Central memory CD8-positive, alpha-beta T cell (primary cell): ENCODE results near the gene PIK3R6.

Source experiments
- ATAC-seq: fragments of 150-1000 bp; cut with Tn5 transposase; replicated peaks from 2 replicates; pipeline ENCODE4 v1.10.0; 2022; ENCODE audit warnings: mild to moderate bottlenecking, moderate FRiP score, moderate number of reproducible peaks; ENCODE audit not compliant: poor library complexity, severe bottlenecking; ENCODE audit errors: extremely low read depth
- DNase-seq, 2 donors: peaks; one replicate each; pipeline ENCODE4 v3.0.0; 2021; ENCODE audit warnings: low spot score in 2 of 2
- H3K27ac Mint-ChIP-seq: one replicate; pipeline ENCODE4 v1.8.0; 2022; ENCODE audit warnings: low read depth, mild to moderate bottlenecking, moderate library complexity, mixed read lengths
- H3K27me3 Mint-ChIP-seq: one replicate; pipeline ENCODE4 v1.8.0; 2022; ENCODE audit warnings: mixed read lengths
- H3K36me3 Mint-ChIP-seq: one replicate; pipeline ENCODE4 v1.8.0; 2022; ENCODE audit warnings: mild to moderate bottlenecking, moderate library complexity, mixed read lengths; ENCODE audit not compliant: insufficient read depth
- H3K4me1 Mint-ChIP-seq: one replicate; pipeline ENCODE4 v1.8.0; 2022; ENCODE audit warnings: mixed read lengths
- H3K4me3 Mint-ChIP-seq: one replicate; pipeline ENCODE4 v1.8.0; 2022; ENCODE audit warnings: mild to moderate bottlenecking, moderate library complexity, mixed read lengths
- H3K9me3 Mint-ChIP-seq: one replicate; pipeline ENCODE4 v1.8.0; 2022; ENCODE audit warnings: mixed read lengths

PIK3R6 gene

GRCh38 chr17:8851600-8851999, 15.9 kb downstream of the PIK3R6 start:
- Mint-ChIP-seq H3K27ac (no peak overlapping the region), H3K9me3 (no peaks in the 10 kb centered on the region), H3K4me1 (no peaks in the 10 kb centered on the region), H3K27me3 (no peaks in the 10 kb centered on the region), H3K4me3 (no peak overlapping the region), H3K36me3 (peaks cover 1% of the 10 kb centered on the region)
- DNase-seq, result no peak
- no peak for ATAC-seq

DNA sequence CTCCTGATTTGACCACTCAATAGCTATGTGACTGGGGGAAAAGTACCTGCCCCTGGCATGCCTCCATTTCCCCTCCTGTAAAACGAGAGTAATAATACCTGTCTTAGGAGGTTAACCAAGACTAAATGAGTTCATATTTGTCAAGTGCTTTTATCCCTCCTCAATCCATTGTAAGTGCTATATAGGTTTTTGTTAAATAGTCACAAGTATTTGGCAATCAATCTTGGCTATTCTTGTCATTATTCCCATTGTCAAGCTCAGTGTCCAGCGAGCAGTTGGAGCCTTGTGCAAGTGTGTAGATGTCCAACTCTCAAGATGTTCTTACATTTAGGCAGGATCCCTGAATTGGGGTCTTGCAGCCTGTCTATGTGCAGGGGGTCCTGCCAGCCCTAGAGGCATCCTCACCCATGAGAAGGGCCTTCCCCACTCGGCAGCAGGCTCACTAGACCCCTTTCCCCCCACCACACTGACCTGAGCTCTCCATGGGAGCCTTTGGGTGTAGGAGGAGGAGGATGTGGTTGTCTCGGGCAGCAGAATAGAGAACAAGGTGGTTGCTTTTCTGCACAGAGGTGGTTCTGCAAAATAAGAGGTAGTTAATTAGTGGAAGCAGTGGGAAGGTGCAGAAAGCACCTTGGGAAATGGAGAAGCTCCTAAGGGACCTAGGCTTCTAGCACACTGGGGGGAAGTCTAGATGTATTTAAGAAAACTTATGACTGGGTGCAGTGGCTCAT, 18.0 kb downstream of the PIK3R6 start:
- Mint-ChIP-seq H3K36me3 (peaks cover 1% of the 10 kb centered on the region), H3K4me1 (no peaks in the 10 kb centered on the region), H3K27me3 (no peaks in the 10 kb centered on the region), H3K4me3 (no peak overlapping the region), H3K9me3 (no peaks in the 10 kb centered on the region), H3K27ac (no peak overlapping the region)
- ATAC-seq (no peak), DNase-seq (no peak)

GRCh38 chr17:8847891-8848290, 19.6 kb downstream of the PIK3R6 start:
- no peaks in the 10 kb centered on the region for H3K4me1 Mint-ChIP-seq
- H3K27me3 Mint-ChIP-seq, result no peaks in the 10 kb centered on the region
- peaks cover 1% of the 10 kb centered on the region for H3K36me3 Mint-ChIP-seq
- H3K9me3 Mint-ChIP-seq, result no peaks in the 10 kb centered on the region
- DNase-seq (no peak), ATAC-seq (no peak)
- no peak overlapping the region for H3K27ac Mint-ChIP-seq
- no peak overlapping the region for H3K4me3 Mint-ChIP-seq

- H3K4me3 Mint-ChIP-seq, result no peak overlapping the region
- H3K27ac Mint-ChIP-seq, result no peak overlapping the region
- no peaks in the 10 kb centered on the region for H3K36me3 Mint-ChIP-seq
- DNase-seq (no peak), ATAC-seq (no peak)
- no peaks in the 10 kb centered on the region for H3K27me3 Mint-ChIP-seq
- H3K9me3 Mint-ChIP-seq, result no peaks in the 10 kb centered on the region
- H3K4me1 Mint-ChIP-seq, result no peaks in the 10 kb centered on the region
Measured at GRCh38 chr17:8846768-8847211, 20.7 kb downstream of the PIK3R6 start.

DNA sequence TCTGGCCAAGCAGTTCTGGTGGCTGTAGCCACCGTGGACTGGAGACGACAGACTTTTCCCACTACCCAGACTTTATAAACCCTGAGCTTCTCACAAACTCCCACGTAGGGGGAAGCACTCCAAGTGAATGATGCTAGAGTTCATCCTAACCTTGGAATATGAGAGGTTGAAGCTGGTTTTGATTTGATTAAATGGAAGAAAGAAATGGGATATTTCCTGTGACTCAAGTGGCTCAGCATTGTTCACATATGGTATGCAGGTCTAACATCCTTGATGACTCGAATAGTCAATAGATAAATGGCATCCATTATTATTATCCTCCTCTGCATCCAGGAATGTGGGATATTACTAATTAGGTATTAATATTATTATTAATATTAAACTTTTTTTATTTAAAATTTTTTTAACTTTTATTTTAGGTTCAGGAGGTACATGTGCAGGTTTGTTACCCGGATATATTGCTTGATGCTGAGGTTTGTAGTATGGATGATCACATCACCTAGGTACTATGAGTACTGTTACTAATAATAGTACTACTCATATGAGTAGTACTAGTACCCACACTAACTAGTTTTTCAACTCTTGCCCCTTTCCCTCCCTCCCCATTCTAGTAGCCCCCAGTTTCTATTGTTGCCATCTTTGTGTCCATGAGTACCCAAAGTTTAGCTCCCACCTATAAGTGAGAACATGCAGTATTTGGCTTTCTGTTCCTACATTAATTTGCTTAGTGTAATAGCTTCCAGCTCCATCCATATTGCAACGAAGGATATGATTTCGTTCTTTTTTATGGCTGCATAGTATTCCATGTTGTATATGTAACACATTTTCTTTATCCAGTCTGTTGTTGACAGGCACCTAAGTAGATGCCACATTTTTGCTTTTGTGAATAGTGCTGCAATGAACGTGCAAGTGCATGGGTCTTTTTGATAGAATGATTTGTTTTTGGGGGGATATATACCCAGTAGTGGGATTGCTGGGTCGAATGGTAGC, 22.9 kb downstream of the PIK3R6 start:
- no peak overlapping the region for H3K27ac Mint-ChIP-seq
- DNase-seq, result no peak
- H3K9me3 Mint-ChIP-seq, result no peaks in the 10 kb centered on the region
- ATAC-seq, result no peak
- H3K4me3 Mint-ChIP-seq, result no peak overlapping the region
- H3K36me3 Mint-ChIP-seq, result no peaks in the 10 kb centered on the region
- H3K27me3 Mint-ChIP-seq, result no peaks in the 10 kb centered on the region
- H3K4me1 Mint-ChIP-seq, result no peaks in the 10 kb centered on the region

GRCh38 chr17:8843344-8843743, 24.1 kb downstream of the PIK3R6 start:
- H3K9me3 Mint-ChIP-seq, result no peaks in the 10 kb centered on the region
- H3K27ac Mint-ChIP-seq, result no peak overlapping the region
- no peaks in the 10 kb centered on the region for H3K4me1 Mint-ChIP-seq
- peaks cover 2% of the 10 kb centered on the region for H3K36me3 Mint-ChIP-seq
- H3K4me3 Mint-ChIP-seq, result no peak overlapping the region
- H3K27me3 Mint-ChIP-seq, result no peaks in the 10 kb centered on the region
- ATAC-seq, result no peak
- no peak for DNase-seq

- DNase-seq, result no peak
- Mint-ChIP-seq H3K36me3 (peaks cover 2% of the 10 kb centered on the region), H3K27ac (peak overlapping the region; percentile 26), H3K9me3 (no peaks in the 10 kb centered on the region), H3K4me3 (no peak overlapping the region), H3K27me3 (no peaks in the 10 kb centered on the region), H3K4me1 (no peaks in the 10 kb centered on the region)
- ATAC-seq, result no peak
Measured at GRCh38 chr17:8841844-8842243, 25.6 kb downstream of the PIK3R6 start.

GRCh38 chr17:8839410-8839935, 28.0 kb downstream of the PIK3R6 start:
- no peaks in the 10 kb centered on the region for H3K27me3 Mint-ChIP-seq
- H3K4me3 Mint-ChIP-seq, result no peak overlapping the region
- ATAC-seq, result no peak
- no peak overlapping the region for H3K27ac Mint-ChIP-seq
- H3K4me1 Mint-ChIP-seq, result no peaks in the 10 kb centered on the region
- H3K36me3 Mint-ChIP-seq, result peaks cover 2% of the 10 kb centered on the region
- H3K9me3 Mint-ChIP-seq, result no peaks in the 10 kb centered on the region
- no peak for DNase-seq

GRCh38 chr17:8838551-8839095, 28.9 kb downstream of the PIK3R6 start:
- Mint-ChIP-seq H3K4me1 (no peaks in the 10 kb centered on the region), H3K9me3 (no peaks in the 10 kb centered on the region), H3K4me3 (no peak overlapping the region), H3K36me3 (peaks cover 6% of the 10 kb centered on the region), H3K27ac (no peak overlapping the region), H3K27me3 (no peaks in the 10 kb centered on the region)
- ATAC-seq, result no peak
- no peak for DNase-seq

DNA sequence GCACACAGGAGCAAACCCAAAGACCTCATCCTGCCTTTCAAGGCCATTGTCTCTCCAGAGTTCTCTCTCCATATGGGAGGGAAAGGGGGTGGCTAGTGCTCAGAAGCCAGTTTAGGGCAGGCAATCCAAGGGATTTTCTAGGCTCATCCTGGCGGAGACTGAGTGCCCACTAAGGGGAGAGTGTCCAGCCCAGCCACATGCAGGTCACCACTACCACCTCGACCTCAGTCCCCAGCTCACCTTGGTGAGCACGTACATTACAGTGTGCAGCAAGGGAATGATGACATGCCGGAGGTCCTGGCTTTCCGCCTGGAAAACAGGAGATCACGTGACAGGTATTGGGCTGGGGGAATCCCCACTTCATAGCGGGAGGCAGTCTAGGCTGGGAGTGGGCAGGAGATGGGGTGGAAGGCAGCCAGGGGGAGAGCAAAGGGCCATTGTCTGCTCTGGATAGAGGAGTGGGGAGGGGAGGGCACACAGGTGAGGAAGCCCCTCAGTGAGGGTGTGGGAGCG, 29.9 kb downstream of the PIK3R6 start:
- no peak overlapping the region for H3K4me3 Mint-ChIP-seq
- ATAC-seq, result no peak
- no peak for DNase-seq
- H3K36me3 Mint-ChIP-seq, result peaks cover 6% of the 10 kb centered on the region
- H3K27ac Mint-ChIP-seq, result no peak overlapping the region
- no peaks in the 10 kb centered on the region for H3K4me1 Mint-ChIP-seq
- no peaks in the 10 kb centered on the region for H3K27me3 Mint-ChIP-seq
- H3K9me3 Mint-ChIP-seq, result no peaks in the 10 kb centered on the region

- H3K9me3 Mint-ChIP-seq, result no peaks in the 10 kb centered on the region
- no peak overlapping the region for H3K4me3 Mint-ChIP-seq
- no peak for ATAC-seq
- H3K4me1 Mint-ChIP-seq, result no peaks in the 10 kb centered on the region
- DNase-seq, result no peak
- no peak overlapping the region for H3K27ac Mint-ChIP-seq
- no peaks in the 10 kb centered on the region for H3K27me3 Mint-ChIP-seq
- peaks cover 6% of the 10 kb centered on the region for H3K36me3 Mint-ChIP-seq
Measured at GRCh38 chr17:8836821-8837562, 30.5 kb downstream of the PIK3R6 start.
